HepG2 (cell line): ENCODE measurements around the gene USP17L11. TPM values are rescaled to one million over a fixed set of nuclear protein-coding genes. Genes with fewer than 3 reads are reported as not detected.
"Not testable (repeated sequence)": the region's sequence is repeated elsewhere in the genome, so short reads cannot be mapped to it uniquely, and the experiment has no call there.

Experiments
- ATAC-seq: fragments of 200-7000 bp; cut with Tn5 transposase; 3 replicates; pipeline ENCODE4 v1.9.1; 2020; ENCODE audit warnings: mild to moderate bottlenecking, moderate library complexity
- Bru-seq: library from RNA; stranded (reverse); fragments of 400-500 nt; gene quantifications from one replicate; lab custom pipeline; 2021; lab: Mats Ljungman, UMichigan
- BruChase-seq, 2 experiments: library from RNA; stranded (reverse); fragments of 400-500 nt; gene quantifications; one replicate each; lab custom pipeline; 2021; lab: Mats Ljungman, UMichigan
- BruUV-seq: library from RNA; stranded (reverse); fragments of 400-500 nt; replicated peaks from 2 replicates; lab custom pipeline; 2021; lab: Mats Ljungman, UMichigan
- CTCF ChIA-PET: fragments of 300-600 bp; formaldehyde crosslinking; extraction: SDS; loops from one replicate; lab custom pipeline; 2021; ENCODE audit warnings: low total read pairs, inconsistent platforms, low intra/inter-chr PET ratio; lab: Yijun Ruan, JAX
- POLR2A ChIA-PET: fragments of 350-600 bp; sonication (Branson Sonifier 250); formaldehyde crosslinking; loops from one replicate; lab custom pipeline; 2020; ENCODE audit warnings: antibody characterized with exemption, inconsistent platforms; lab: Yijun Ruan, JAX
- DNase-seq: peaks from one replicate; pipeline ENCODE4 v3.0.0-alpha.2; 2015; ENCODE audit warnings: low spot score
- FAIRE-seq: peaks from 3 replicates; lab custom pipeline; 2011; peaks lifted over from hg19 to GRCh38; lab: Jason Lieb, UNC
- H2AFZ ChIP-seq: one replicate; pipeline ENCODE4 v1.6.1; 2011; ENCODE audit warnings: low read length, inconsistent platforms
- H3K27ac ChIP-seq: fragments of 300-600 bp; 3 replicates; pipeline ENCODE4 v1.8.0; 2011; ENCODE audit warnings: mixed run types, mild to moderate bottlenecking, mixed read lengths, low read length, inconsistent platforms; ENCODE audit not compliant: insufficient read depth; ENCODE audit errors: extremely low read length
- H3K27me3 ChIP-seq, 2 experiments: fragments of 200-600 bp in 1 of 2; 2 replicates in 1 of 2; 3 replicates in 1 of 2; pipeline versions ENCODE4 v1.6.0 to v1.8.0; 2011; ENCODE audit warnings: low read length in 2 of 2, mild to moderate bottlenecking in 2 of 2, moderate library complexity in 2 of 2, inconsistent platforms in 1 of 2; ENCODE audit not compliant: insufficient read depth in 2 of 2, control insufficient read depth in 1 of 2
- H3K36me3 ChIP-seq, 2 experiments: fragments of 200-600 bp in 1 of 2; replicated peaks in 1 of 2; 2 replicates in 1 of 2; 3 replicates in 1 of 2; pipeline versions ENCODE4 v1.5.1 to v1.8.0; 2011; ENCODE audit warnings: low read length in 2 of 2, inconsistent platforms in 1 of 2; ENCODE audit not compliant: insufficient read depth in 2 of 2, control insufficient read depth in 1 of 2
- H3K4me1 ChIP-seq: 2 replicates; pipeline ENCODE4 v1.5.1; 2012; ENCODE audit warnings: low read length, inconsistent platforms; ENCODE audit not compliant: insufficient read depth
- H3K4me2 ChIP-seq: 2 replicates; pipeline ENCODE4 v1.6.0; 2011; ENCODE audit warnings: low read depth, low read length, inconsistent platforms
- H3K4me3 ChIP-seq, 3 experiments: fragments of 200-600 bp in 1 of 3; sonication (generic), shearing (Covaris generic) in 1 of 3; replicated peaks in 1 of 3; 2 replicates each; pipeline ENCODE4 v1.5.1; 2011 to 2016; ENCODE audit warnings: low read length in 3 of 3, inconsistent platforms in 2 of 3, low read depth in 2 of 3, mild to moderate bottlenecking in 2 of 3, control low read depth in 1 of 3, mixed read lengths in 1 of 3; ENCODE audit not compliant: insufficient read depth in 1 of 3
- H3K79me2 ChIP-seq: one replicate; pipeline ENCODE4 v1.6.1; 2011; ENCODE audit warnings: low read length, inconsistent platforms; ENCODE audit not compliant: insufficient read depth
- H3K9ac ChIP-seq: 2 replicates; pipeline ENCODE4 v1.6.0; 2011; ENCODE audit warnings: mild to moderate bottlenecking, low read depth, low read length, inconsistent platforms; ENCODE audit not compliant: insufficient read depth
- H3K9me3 ChIP-seq: 2 replicates; pipeline ENCODE4 v1.5.1; 2012; ENCODE audit warnings: mild to moderate bottlenecking, low read length
- H4K20me1 ChIP-seq: 2 replicates; pipeline ENCODE4 v1.6.0; 2011; ENCODE audit warnings: inconsistent platforms, mild to moderate bottlenecking, low read length, moderate library complexity; ENCODE audit not compliant: insufficient read depth
- CTCF ChIP-seq: sonication (generic); formaldehyde crosslinking; IDR thresholded peaks from 2 replicates; pipeline ENCODE4 v1.5.0; 2020; ENCODE audit warnings: mild to moderate bottlenecking, missing genetic modification reagents, moderate library complexity
- KDM2A ChIP-seq: sonication (generic); formaldehyde crosslinking; IDR thresholded peaks from 2 replicates; pipeline ENCODE4 v1.4.0; 2020; ENCODE audit warnings: low read depth, missing genetic modification reagents, borderline replicate concordance
- RAD21 ChIP-seq: fragments of 450-650 bp; formaldehyde crosslinking; IDR thresholded peaks from 2 replicates; pipeline ENCODE4 v1.5.0; 2020; ENCODE audit warnings: mild to moderate bottlenecking
- SALL1 ChIP-seq: sonication (generic); formaldehyde crosslinking; IDR thresholded peaks from 2 replicates; pipeline ENCODE4 v1.8.0; 2022; ENCODE audit warnings: mild to moderate bottlenecking, missing genetic modification reagents
- SMC3 ChIP-seq: IDR thresholded peaks from 2 replicates; pipeline ENCODE4 v1.6.1; 2011; ENCODE audit warnings: low read length, improper control_type of control experiment
- STAG1 ChIP-seq: sonication (generic); formaldehyde crosslinking; IDR thresholded peaks from 2 replicates; pipeline ENCODE4 v1.4.0; 2020; ENCODE audit warnings: missing genetic modification reagents
- WGBS: methylation state at CpG from one replicate; pipeline ENCODE4 v1.1.6; 2017; ENCODE audit warnings: low lambda C conversion rate; 5-methylcytosine and 5-hydroxymethylcytosine counted together
- in situ Hi-C: cut with HindIII; loops from 2 replicates; pipeline ENCODE4 v1.10.0; 2017; ENCODE audit warnings: low pct_unique_long_range_greater_than_20kb; ENCODE audit not compliant: extremely low pct_ligation_motif_present
- intact Hi-C: fragments of 100-400 bp; cut with micrococcal nuclease; formaldehyde crosslinking; loops from one replicate; pipeline ENCODE4 v1.10.0; 2022; ENCODE audit not compliant: unreplicated experiment
- long read RNA-seq, 2 experiments: library from RNA in 1 of 2; library from polyadenylated mRNA in 1 of 2; stranded (forward) in 1 of 2; unstranded in 1 of 2; transcript quantifications; one replicate each; pipeline ENCODE4 v2.0.0, GENCODE V29; 2019 to 2022
- polyA minus RNA-seq, 3 experiments: library from RNA; depleted of rRNA, polyadenylated mRNA; stranded (reverse); fragments of >200 nt; gene quantifications; 2 replicates each; pipeline ENCODE4 v1.2.3, GENCODE V29; 2011; ENCODE audit warnings: low replicate concordance in 1 of 3
- polyA plus RNA-seq, 8 experiments: library from polyadenylated mRNA; depleted of rRNA in 3 of 8; stranded (reverse) in 7 of 8; unstranded in 1 of 8; fragments of >200 nt; fragmentation: Illumina TruSeq in 4 of 8; extraction: Trizol in 4 of 8; gene quantifications; 2 replicates each; pipeline versions ENCODE4 v1.2.1 to v1.2.3, GENCODE V29; 2011 to 2016; ENCODE audit warnings: low read depth in 4 of 8, missing spikeins in 1 of 8, mixed read lengths in 1 of 8; ENCODE audit not compliant: insufficient read depth in 1 of 8
- total RNA-seq, 5 experiments: library from RNA; depleted of rRNA; stranded (reverse); fragments of >200 nt; fragmentation: Illumina TruSeq; extraction: Trizol; gene quantifications; 2 replicates each; pipeline ENCODE4 v1.2.3, GENCODE V29; 2016; ENCODE audit warnings: low read depth in 1 of 5

USP17L11 gene
- total RNA-seq (2016; rRNA removed; fragmentation: Illumina TruSeq; extraction: Trizol) (not detected in 2 replicates), polyA plus RNA-seq (2011; rRNA removed) (not detected in 2 replicates), polyA minus RNA-seq (2011; rRNA and poly(A)+ RNA removed; ENCODE audit: low replicate concordance) (not detected in 2 replicates), Bru-seq, nascent RNA (not detected), BruChase-seq, experiment 1, labeled RNA remaining after a 6-hour chase (not detected), BruChase-seq, experiment 2, labeled RNA remaining after a 2-hour chase (not detected)
- total RNA-seq (2016; cell fraction: cytosol; rRNA removed; fragmentation: Illumina TruSeq; extraction: Trizol; ENCODE audit: low read depth), result not detected in 2 replicates
- not detected in 2 replicates for total RNA-seq (2016; cell fraction: insoluble cytoplasmic fraction; rRNA removed; fragmentation: Illumina TruSeq; extraction: Trizol)
- not detected in 2 replicates for total RNA-seq (2016; cell fraction: membrane; rRNA removed; fragmentation: Illumina TruSeq; extraction: Trizol)
- total RNA-seq (2016; cell fraction: nucleus; rRNA removed; fragmentation: Illumina TruSeq; extraction: Trizol), result not detected in 2 replicates
- not detected in 2 replicates for polyA plus RNA-seq (2011; cell fraction: cytosol; rRNA removed)
- polyA plus RNA-seq (2011; cell fraction: nucleus; rRNA removed), result not detected in 2 replicates
- not detected in 2 replicates for polyA plus RNA-seq (2012)
- not detected in 2 replicates for polyA plus RNA-seq (2016; cell fraction: cytosol; fragmentation: Illumina TruSeq; extraction: Trizol; ENCODE audit: low read depth)
- polyA plus RNA-seq (2016; cell fraction: insoluble cytoplasmic fraction; fragmentation: Illumina TruSeq; extraction: Trizol; ENCODE audit: low read depth), result not detected in 2 replicates
- polyA plus RNA-seq (2016; cell fraction: membrane; fragmentation: Illumina TruSeq; extraction: Trizol; ENCODE audit: low read depth), result not detected in 2 replicates
- polyA plus RNA-seq (2016; cell fraction: nucleus; fragmentation: Illumina TruSeq; extraction: Trizol; ENCODE audit: insufficient read depth, low read depth), result not detected in 2 replicates
- polyA minus RNA-seq (2011; cell fraction: cytosol; rRNA and poly(A)+ RNA removed), result not detected in 2 replicates
- not detected in 2 replicates for polyA minus RNA-seq (2011; cell fraction: nucleus; rRNA and poly(A)+ RNA removed)
- long read RNA-seq, experiment 1, result 0 reads
- long read RNA-seq, experiment 2, result 0 reads

- not testable (repeated sequence) for ATAC-seq, BruUV-seq
- 63% methylated on average over 10 of the region's 14 CpGs for WGBS
These were observed at the start of gene USP17L11 for GRCh38 chr4:9215105-9215504. Gene USP17L11, plus strand, starts transcription at chr4:9215405. Its CDS starts 0 bp downstream, at chr4:9215405.

GRCh38 chr4:9165990-9166389 lies 49.2 kb upstream of the USP17L11 start:
- H3K9me3 ChIP-seq, ATAC-seq, H3K36me3 ChIP-seq, H3K4me3 ChIP-seq, H3K4me1 ChIP-seq, H3K4me2 ChIP-seq, H3K79me2 ChIP-seq, BruUV-seq, intact Hi-C loops, POLR2A ChIA-PET, H3K27me3 ChIP-seq, H4K20me1 ChIP-seq, H3K9ac ChIP-seq, H3K27ac ChIP-seq, H2AFZ ChIP-seq, in situ Hi-C loops: not testable (repeated sequence)
- FAIRE-seq (peak; percentile 39), DNase-seq (peak; percentile 25)
- CTCF ChIA-PET, result interaction anchor here (0.7 kb wide), 1 partner anchor 219 kb away, joined by 3 read pairs; no protein-coding TSS in a partner anchor
- WGBS, result 0% methylated on average over 2 of the region's 8 CpGs
- TF ChIP-seq SALL1 (CRISPR knock-in tag), result 0 out of 2 replicates have a peak, but pooled peaks have one; percentile 18
- peak; percentile 87 for TF ChIP-seq CTCF (CRISPR knock-in tag)
- TF ChIP-seq KDM2A (CRISPR knock-in tag), result peak; percentile 35; the same call in 1 of the 2 replicates
- peak; percentile 80 for TF ChIP-seq STAG1 (CRISPR knock-in tag)
- peak; percentile 65 for TF ChIP-seq RAD21 (CRISPR knock-in tag)
- peak; percentile 58 for TF ChIP-seq SMC3

More at GRCh38 chr4:9215105-9215504, at the start of gene USP17L11:
- H3K27me3 ChIP-seq, H3K79me2 ChIP-seq, H2AFZ ChIP-seq, H3K9ac ChIP-seq, H3K36me3 ChIP-seq, DNase-seq, POLR2A ChIA-PET, FAIRE-seq, H4K20me1 ChIP-seq, in situ Hi-C loops, intact Hi-C loops, H3K4me3 ChIP-seq, H3K4me2 ChIP-seq, H3K27ac ChIP-seq, H3K9me3 ChIP-seq, CTCF ChIA-PET, H3K4me1 ChIP-seq: not testable (repeated sequence)
